HFF-Myc (cell line): ENCODE data around the gene CCDC77.

Experiments used
- DNase-seq: peaks from one replicate; pipeline ENCODE4 v3.0.0-alpha.2; 2011; ENCODE audit warnings: low read depth; ENCODE audit errors: extremely low read depth
- H3K4me3 ChIP-seq: replicated peaks from 2 replicates; pipeline ENCODE4 v1.5.1; 2011; ENCODE audit warnings: low read depth, mild to moderate bottlenecking, control low read depth, low read length
- TF ChIP-seq, protein P1 (sequence below): IDR thresholded peaks from 2 replicates; pipeline ENCODE4 v1.5.1; 2012; ENCODE audit warnings: mild to moderate bottlenecking, low read depth, low read length, control low read depth; ENCODE audit errors: missing control alignments

Gene CCDC77

DNA sequence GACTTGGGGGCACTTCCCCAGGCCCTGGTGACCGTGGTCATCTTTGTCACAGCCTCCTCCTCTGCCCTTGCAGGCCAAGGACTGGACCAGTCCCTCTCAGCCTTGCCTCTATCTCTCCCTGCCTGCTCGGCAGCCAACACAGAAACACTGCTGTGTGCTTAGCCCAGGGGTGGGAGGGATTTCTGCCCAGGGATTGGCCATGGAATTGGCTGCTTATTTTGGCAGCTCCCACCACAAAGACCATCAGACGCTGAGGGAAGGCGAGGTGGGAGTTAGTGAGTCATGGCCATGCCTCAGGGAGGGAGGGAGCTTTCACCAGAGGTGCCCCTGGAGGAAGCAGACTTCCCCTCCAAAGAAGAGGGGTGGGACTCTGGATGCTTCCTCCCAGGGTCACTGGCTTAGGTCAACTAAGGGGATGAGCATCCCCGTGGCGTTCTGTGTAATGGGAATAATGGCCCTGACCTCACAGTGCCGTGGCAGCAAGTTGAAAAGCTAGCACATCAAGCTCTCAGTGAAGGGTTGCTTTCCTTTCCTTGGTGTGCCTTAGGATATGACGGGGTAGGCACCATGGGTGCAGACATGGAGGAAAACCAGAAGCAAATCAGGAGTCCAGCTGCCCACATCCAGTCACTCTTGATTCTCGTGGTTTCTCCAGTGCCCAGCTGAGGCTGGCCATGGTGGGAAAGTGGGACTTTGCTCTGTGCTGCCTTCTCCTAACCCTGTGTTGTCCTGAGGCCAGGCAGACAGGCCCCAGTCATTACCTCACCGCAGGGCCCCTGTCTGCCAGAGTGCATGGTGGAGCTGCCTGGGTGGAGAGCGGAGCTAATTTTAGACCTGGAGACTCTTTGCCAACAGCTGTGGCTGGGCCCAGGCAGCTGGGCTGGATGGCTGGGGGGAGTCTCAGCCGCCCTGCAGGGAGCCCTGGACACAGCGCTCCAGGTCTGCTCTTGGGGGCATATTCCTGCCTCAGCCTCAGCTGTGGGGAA, 79.7 kb downstream of the CCDC77 start:
- DNase-seq: no peak
- TF ChIP-seq, protein P1, sequence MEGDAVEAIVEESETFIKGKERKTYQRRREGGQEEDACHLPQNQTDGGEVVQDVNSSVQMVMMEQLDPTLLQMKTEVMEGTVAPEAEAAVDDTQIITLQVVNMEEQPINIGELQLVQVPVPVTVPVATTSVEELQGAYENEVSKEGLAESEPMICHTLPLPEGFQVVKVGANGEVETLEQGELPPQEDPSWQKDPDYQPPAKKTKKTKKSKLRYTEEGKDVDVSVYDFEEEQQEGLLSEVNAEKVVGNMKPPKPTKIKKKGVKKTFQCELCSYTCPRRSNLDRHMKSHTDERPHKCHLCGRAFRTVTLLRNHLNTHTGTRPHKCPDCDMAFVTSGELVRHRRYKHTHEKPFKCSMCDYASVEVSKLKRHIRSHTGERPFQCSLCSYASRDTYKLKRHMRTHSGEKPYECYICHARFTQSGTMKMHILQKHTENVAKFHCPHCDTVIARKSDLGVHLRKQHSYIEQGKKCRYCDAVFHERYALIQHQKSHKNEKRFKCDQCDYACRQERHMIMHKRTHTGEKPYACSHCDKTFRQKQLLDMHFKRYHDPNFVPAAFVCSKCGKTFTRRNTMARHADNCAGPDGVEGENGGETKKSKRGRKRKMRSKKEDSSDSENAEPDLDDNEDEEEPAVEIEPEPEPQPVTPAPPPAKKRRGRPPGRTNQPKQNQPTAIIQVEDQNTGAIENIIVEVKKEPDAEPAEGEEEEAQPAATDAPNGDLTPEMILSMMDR: no peak
- no peak overlapping the region for H3K4me3 ChIP-seq

DNA sequence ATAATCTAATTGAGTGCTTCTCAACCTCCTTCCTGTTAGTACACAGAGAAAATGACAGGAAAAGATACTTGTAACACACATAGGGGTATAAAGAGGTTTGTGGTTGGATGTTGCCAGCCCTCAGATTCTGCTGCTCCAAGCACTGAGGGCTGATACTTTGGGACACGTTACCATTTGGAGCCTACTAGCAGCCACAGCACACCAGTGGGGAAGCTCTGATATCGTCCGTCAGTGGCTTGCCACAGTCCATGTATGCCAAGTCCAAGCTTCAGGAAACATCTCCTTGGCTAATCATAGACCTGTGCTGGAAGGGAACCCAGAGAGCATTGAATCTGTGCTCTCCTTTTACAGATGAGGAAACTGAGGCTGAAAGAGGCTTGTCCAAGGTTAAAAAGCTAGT, 80.6 kb downstream of the CCDC77 start:
- DNase-seq: no peak
- no peak overlapping the region for H3K4me3 ChIP-seq
- TF ChIP-seq, protein P1: no peak

DNA sequence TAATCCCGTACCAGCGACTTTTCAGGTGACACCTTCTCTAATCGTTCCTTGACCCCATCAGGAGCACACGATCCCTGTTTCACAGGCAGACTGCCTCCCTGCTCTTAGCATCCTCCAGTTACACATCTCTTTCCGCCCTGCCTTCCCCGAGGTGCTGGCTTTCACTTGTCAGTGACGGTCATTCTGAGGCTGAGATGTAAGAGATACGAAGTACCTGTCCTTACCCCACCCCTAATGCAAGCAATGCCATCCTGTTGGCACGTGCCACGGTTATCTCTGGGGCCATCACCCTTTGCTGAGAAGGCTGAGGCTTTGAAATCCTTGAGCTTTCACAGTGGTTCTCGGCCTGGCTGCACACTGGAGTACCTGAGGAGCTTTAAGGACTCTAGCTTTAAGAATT, 82.7 kb downstream of the CCDC77 start:
- DNase-seq: no peak
- TF ChIP-seq, protein P1: no peak
- no peak overlapping the region for H3K4me3 ChIP-seq

DNA sequence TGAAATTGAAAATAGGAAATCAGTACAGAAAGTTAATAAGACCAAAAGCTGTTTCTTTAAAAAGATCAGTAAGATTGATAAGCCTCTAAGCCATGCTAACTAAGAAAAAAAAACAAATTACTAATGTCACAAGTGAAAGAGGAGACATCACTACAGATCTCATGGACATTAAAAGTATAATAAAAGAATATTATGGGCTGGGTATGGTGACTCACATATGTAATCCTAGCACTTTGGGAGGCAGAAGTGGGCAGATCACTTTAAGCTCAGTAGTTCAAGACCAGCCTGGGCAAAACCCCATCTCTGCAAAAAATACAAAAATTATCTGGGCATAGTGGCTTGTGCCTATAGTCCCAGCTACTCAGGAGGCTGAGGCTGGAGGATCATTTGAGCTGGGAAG, 88.8 kb downstream of the CCDC77 start:
- DNase-seq: no peak
- TF ChIP-seq, protein P1: no peak
- H3K4me3 ChIP-seq: no peak overlapping the region
